Liver (tissue), 9 donors: Measurements from ENCODE around the gene ABTB2. TPM values are rescaled to one million over a fixed set of nuclear protein-coding genes. Genes with fewer than 3 reads are reported as not detected.

Experiments used
- DNase-seq: peaks from one replicate; pipeline ENCODE4 v3.0.0-alpha.2; 2017; ENCODE audit warnings: low spot score
- H3K27ac ChIP-seq, 2 donors: one replicate each; pipeline ENCODE4 v1.7.0; 2013; ENCODE audit warnings: inconsistent platforms in 2 of 2, low read length in 2 of 2, control low read depth in 1 of 2, low read depth in 1 of 2, mild to moderate bottlenecking in 1 of 2
- H3K27me3 ChIP-seq, 4 donors: one replicate each; pipeline versions ENCODE4 v1.6.1 to v1.7.0; 2013; ENCODE audit warnings: low read length in 3 of 4, inconsistent platforms in 1 of 4, mild to moderate bottlenecking in 1 of 4, moderate library complexity in 1 of 4; ENCODE audit not compliant: control insufficient read depth in 4 of 4, insufficient read depth in 4 of 4
- H3K36me3 ChIP-seq, 4 donors: one replicate each; pipeline versions ENCODE4 v1.6.1 to v1.7.0; 2013; ENCODE audit warnings: low read length in 3 of 4, mild to moderate bottlenecking in 3 of 4, low read depth in 1 of 4, moderate library complexity in 1 of 4; ENCODE audit not compliant: control insufficient read depth in 4 of 4, insufficient read depth in 3 of 4
- H3K4me1 ChIP-seq, 4 donors: one replicate each; pipeline versions ENCODE4 v1.6.1 to v1.7.0; 2013; ENCODE audit warnings: low read length in 3 of 4, mild to moderate bottlenecking in 3 of 4, moderate library complexity in 1 of 4; ENCODE audit not compliant: control insufficient read depth in 4 of 4, insufficient read depth in 4 of 4
- H3K4me3 ChIP-seq, 3 donors: one replicate each; pipeline versions ENCODE4 v1.6.1 to v1.7.0; 2013; ENCODE audit warnings: low read length in 3 of 3, control low read depth in 1 of 3, low read depth in 1 of 3, mild to moderate bottlenecking in 1 of 3
- H3K9ac ChIP-seq, 2 donors: one replicate each; pipeline ENCODE4 v1.7.0; 2013; ENCODE audit warnings: low read length in 2 of 2, mild to moderate bottlenecking in 2 of 2, moderate library complexity in 2 of 2, control low read depth in 1 of 2, low read depth in 1 of 2
- H3K9me3 ChIP-seq, 4 donors: one replicate each; pipeline versions ENCODE4 v1.6.1 to v1.7.0; 2013; ENCODE audit warnings: low read length in 3 of 4; ENCODE audit not compliant: control insufficient read depth in 4 of 4
- EGR1 ChIP-seq, 2 donors: IDR thresholded peaks; 2 replicates each; pipeline ENCODE4 v1.6.1; 2016 to 2018; ENCODE audit warnings: antibody characterized with exemption in 2 of 2, low read depth in 2 of 2
- FOXA1 ChIP-seq: IDR thresholded peaks from 2 replicates; pipeline ENCODE4 v1.6.1; 2016; ENCODE audit warnings: antibody characterized with exemption
- FOXA2 ChIP-seq: IDR thresholded peaks from 2 replicates; pipeline ENCODE4 v1.6.1; 2016; ENCODE audit warnings: antibody characterized with exemption
- GABPA ChIP-seq, 2 donors: IDR thresholded peaks in 1 of 2; conservative IDR thresholded peaks in 1 of 2; 2 replicates each; pipeline ENCODE4 v1.6.1; 2016; ENCODE audit warnings: antibody characterized with exemption in 2 of 2, mild to moderate bottlenecking in 1 of 2, moderate library complexity in 1 of 2
- HNF4A ChIP-seq, 2 donors: conservative IDR thresholded peaks; 2 replicates each; pipeline ENCODE4 v1.6.1; 2016; ENCODE audit warnings: antibody characterized with exemption in 2 of 2, mild to moderate bottlenecking in 2 of 2
- HNF4G ChIP-seq: IDR thresholded peaks from 2 replicates; pipeline ENCODE4 v1.6.1; 2016; ENCODE audit warnings: antibody characterized with exemption
- JUND ChIP-seq, 2 donors: IDR thresholded peaks; 2 replicates each; pipeline ENCODE4 v1.6.1; 2016; ENCODE audit warnings: antibody characterized with exemption in 2 of 2
- NR2F2 ChIP-seq: IDR thresholded peaks from 2 replicates; pipeline ENCODE4 v1.6.1; 2016; ENCODE audit warnings: antibody characterized with exemption
- RAD21 ChIP-seq, 2 donors: IDR thresholded peaks; 2 replicates each; pipeline ENCODE4 v1.6.1; 2016; ENCODE audit warnings: antibody characterized with exemption in 2 of 2, mild to moderate bottlenecking in 2 of 2
- RXRA ChIP-seq, 2 donors: IDR thresholded peaks; 2 replicates each; pipeline ENCODE4 v1.6.1; 2017 to 2018; ENCODE audit warnings: antibody characterized with exemption in 2 of 2, mild to moderate bottlenecking in 1 of 2
- SP1 ChIP-seq: IDR thresholded peaks from 2 replicates; pipeline ENCODE4 v1.6.1; 2018; ENCODE audit warnings: antibody characterized with exemption, mild to moderate bottlenecking
- TAF1 ChIP-seq: conservative IDR thresholded peaks from 2 replicates; pipeline ENCODE4 v1.6.1; 2016; ENCODE audit warnings: antibody characterized with exemption, mild to moderate bottlenecking
- YY1 ChIP-seq: IDR thresholded peaks from 2 replicates; pipeline ENCODE4 v1.6.1; 2016; ENCODE audit warnings: antibody characterized with exemption, mild to moderate bottlenecking
- WGBS: extraction: QIAGEN DNeasy Blood & Tissue Kit; methylation state at CpG from one replicate; pipeline ENCODE4 v1.1.7; 2013; 5-methylcytosine and 5-hydroxymethylcytosine counted together
- polyA plus RNA-seq, 2 donors: library from polyadenylated mRNA; stranded (reverse) in 1 of 2; unstranded in 1 of 2; fragments of 200-250 nt in 1 of 2; fragments of >200 nt in 1 of 2; fragmentation: Nextera tagmentation in 1 of 2; extraction: Ambion mirVana in 1 of 2; gene quantifications; one replicate each; pipeline versions ENCODE4 v1.2.1 to v1.2.3, GENCODE V29; 2013 to 2015
- total RNA-seq, 2 donors: library from RNA; depleted of rRNA; stranded (reverse); fragments of >200 nt; gene quantifications; one replicate each; pipeline ENCODE4 v1.2.3, GENCODE V29; 2014
- TF ChIP-seq, protein P1 (sequence below): IDR thresholded peaks from 2 replicates; pipeline ENCODE4 v1.6.1; 2016; ENCODE audit warnings: antibody characterized with exemption, mild to moderate bottlenecking
- TF ChIP-seq, protein P2 (sequence below): fragments of 150-350 bp; IDR thresholded peaks from 2 replicates; pipeline ENCODE4 v1.5.1; 2017; ENCODE audit warnings: improper control_type of control experiment, low read depth, low read length; ENCODE audit not compliant: missing input control
- TF ChIP-seq, protein P3 (sequence below): IDR thresholded peaks from 2 replicates; pipeline ENCODE4 v1.6.1; 2016; ENCODE audit warnings: antibody characterized with exemption
- TF ChIP-seq, protein P4 (sequence below): IDR thresholded peaks from 2 replicates; pipeline ENCODE4 v1.6.1; 2016; ENCODE audit warnings: antibody characterized with exemption
- TF ChIP-seq, protein P5 (sequence below): IDR thresholded peaks from 2 replicates; pipeline ENCODE4 v1.6.1; 2016; ENCODE audit warnings: antibody characterized with exemption
- donor health status: healthy.
- donor health status: healthy.
- donor health status: healthy.
- donor health status: healthy.
- donor health status: healthy.

The ABTB2 gene
- total and polyA plus RNA-seq, 4 donors, result 2.4 to 8.9 (median 6.1) TPM

DNA sequence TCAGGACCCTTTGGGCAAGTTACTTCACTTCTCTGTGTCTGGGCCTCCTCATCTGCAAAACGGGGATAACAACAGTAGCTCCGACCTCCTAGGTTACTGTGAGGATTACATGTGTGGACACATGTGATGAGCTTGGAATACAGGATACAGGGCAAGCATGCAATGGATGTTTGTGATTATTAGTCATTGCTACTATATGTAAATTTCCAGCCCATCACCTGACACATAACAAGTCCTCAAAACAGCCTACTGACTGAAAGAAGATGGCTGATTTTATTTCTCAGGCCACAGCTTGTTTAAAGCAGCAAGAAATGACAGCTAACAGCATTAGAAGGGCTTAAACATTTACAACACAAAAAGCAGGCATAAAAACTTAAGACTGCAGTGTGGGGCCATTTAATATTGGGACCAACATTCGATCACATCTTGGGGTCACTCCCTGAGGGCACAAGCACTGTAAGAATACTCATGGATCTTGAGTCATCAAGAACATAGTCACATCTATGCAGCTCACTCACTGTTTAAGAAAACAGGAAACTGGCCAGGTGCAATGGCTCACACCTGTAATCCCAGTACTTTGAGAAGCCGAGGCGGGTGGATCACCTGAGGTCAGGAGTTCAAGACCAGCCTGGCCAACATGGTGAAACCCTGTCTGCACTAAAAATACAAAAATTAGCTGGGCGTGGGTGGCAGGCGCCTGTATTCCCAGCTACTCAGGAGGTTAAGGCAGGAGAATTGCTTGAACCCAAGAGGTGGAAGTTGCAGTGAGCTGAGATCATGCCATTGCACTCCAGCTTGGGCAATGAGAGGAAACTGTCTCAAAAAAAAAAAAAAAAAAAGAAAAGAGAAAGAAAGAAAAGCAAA, 49.5 kb downstream of the ABTB2 start:
- no peak overlapping the region for H3K4me3 ChIP-seq
- DNase-seq, result no peak
- H3K9me3 ChIP-seq, result no peaks in the 10 kb centered on the region
- peaks cover 5 to 37% (median 25%) of the 10 kb centered on the region in 4 donors for H3K4me1 ChIP-seq
- TF ChIP-seq FOXA1 (no peak), SP1 (no peak), JUND (IDR thresholded peaks at IDR 0.05) (no peak), RXRA (IDR thresholded peaks at IDR 0.05) (no peak), NR2F2 (no peak), FOXA2 (no peak), GABPA (IDR thresholded peaks at IDR 0.05 in 1 of 2, conservative IDR thresholded peaks at IDR 0.05 in 1 of 2) (no peak)
- TF ChIP-seq, protein P1, sequence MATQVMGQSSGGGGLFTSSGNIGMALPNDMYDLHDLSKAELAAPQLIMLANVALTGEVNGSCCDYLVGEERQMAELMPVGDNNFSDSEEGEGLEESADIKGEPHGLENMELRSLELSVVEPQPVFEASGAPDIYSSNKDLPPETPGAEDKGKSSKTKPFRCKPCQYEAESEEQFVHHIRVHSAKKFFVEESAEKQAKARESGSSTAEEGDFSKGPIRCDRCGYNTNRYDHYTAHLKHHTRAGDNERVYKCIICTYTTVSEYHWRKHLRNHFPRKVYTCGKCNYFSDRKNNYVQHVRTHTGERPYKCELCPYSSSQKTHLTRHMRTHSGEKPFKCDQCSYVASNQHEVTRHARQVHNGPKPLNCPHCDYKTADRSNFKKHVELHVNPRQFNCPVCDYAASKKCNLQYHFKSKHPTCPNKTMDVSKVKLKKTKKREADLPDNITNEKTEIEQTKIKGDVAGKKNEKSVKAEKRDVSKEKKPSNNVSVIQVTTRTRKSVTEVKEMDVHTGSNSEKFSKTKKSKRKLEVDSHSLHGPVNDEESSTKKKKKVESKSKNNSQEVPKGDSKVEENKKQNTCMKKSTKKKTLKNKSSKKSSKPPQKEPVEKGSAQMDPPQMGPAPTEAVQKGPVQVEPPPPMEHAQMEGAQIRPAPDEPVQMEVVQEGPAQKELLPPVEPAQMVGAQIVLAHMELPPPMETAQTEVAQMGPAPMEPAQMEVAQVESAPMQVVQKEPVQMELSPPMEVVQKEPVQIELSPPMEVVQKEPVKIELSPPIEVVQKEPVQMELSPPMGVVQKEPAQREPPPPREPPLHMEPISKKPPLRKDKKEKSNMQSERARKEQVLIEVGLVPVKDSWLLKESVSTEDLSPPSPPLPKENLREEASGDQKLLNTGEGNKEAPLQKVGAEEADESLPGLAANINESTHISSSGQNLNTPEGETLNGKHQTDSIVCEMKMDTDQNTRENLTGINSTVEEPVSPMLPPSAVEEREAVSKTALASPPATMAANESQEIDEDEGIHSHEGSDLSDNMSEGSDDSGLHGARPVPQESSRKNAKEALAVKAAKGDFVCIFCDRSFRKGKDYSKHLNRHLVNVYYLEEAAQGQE, result no peak
- no peaks in the 10 kb centered on the region for H3K36me3 ChIP-seq
- peak overlapping the region; percentile 79 to 85 for H3K27ac ChIP-seq
- WGBS, result 68% methylated on average over 7 of the region's 7 CpGs
- no peak overlapping the region for H3K9ac ChIP-seq
- no peaks in the 10 kb centered on the region for H3K27me3 ChIP-seq

DNA sequence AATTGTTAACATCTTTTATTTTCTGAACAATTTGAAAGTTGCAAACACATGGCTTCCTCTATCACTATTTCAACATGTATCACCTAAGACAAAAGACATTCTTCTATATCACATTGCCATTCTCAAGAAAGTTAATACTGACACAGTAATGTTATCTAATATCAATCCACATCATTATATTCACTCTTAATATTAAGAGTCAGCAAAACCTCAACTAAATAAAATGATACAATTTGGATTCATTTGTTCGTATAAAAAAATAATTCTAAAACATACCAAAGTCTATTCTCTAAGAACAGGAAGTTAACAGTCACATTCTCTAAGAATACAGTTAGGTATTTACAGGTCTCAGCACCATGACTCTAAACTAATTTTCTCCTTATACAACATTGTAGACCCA, 52.0 kb downstream of the ABTB2 start:
- H3K4me1 ChIP-seq, result peaks cover 5 to 23% (median 20%) of the 10 kb centered on the region in 4 donors
- H3K27ac ChIP-seq, result no peak overlapping the region
- H3K27me3 ChIP-seq, result no peaks in the 10 kb centered on the region
- TF ChIP-seq NR2F2, result no peak
- no peak for TF ChIP-seq JUND (IDR thresholded peaks at IDR 0.05)
- TF ChIP-seq HNF4A (conservative IDR thresholded peaks at IDR 0.05), result no peak
- no peak for TF ChIP-seq RXRA (IDR thresholded peaks at IDR 0.05)
- no peak for TF ChIP-seq EGR1 (IDR thresholded peaks at IDR 0.05; ENCODE audit: low read depth in 2 of 2)
- TF ChIP-seq, protein P2, sequence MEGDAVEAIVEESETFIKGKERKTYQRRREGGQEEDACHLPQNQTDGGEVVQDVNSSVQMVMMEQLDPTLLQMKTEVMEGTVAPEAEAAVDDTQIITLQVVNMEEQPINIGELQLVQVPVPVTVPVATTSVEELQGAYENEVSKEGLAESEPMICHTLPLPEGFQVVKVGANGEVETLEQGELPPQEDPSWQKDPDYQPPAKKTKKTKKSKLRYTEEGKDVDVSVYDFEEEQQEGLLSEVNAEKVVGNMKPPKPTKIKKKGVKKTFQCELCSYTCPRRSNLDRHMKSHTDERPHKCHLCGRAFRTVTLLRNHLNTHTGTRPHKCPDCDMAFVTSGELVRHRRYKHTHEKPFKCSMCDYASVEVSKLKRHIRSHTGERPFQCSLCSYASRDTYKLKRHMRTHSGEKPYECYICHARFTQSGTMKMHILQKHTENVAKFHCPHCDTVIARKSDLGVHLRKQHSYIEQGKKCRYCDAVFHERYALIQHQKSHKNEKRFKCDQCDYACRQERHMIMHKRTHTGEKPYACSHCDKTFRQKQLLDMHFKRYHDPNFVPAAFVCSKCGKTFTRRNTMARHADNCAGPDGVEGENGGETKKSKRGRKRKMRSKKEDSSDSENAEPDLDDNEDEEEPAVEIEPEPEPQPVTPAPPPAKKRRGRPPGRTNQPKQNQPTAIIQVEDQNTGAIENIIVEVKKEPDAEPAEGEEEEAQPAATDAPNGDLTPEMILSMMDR, result no peak
- TF ChIP-seq RAD21 (IDR thresholded peaks at IDR 0.05), result no peak
- TF ChIP-seq YY1, result no peak
- no peak for TF ChIP-seq TAF1
- TF ChIP-seq, protein P3, sequence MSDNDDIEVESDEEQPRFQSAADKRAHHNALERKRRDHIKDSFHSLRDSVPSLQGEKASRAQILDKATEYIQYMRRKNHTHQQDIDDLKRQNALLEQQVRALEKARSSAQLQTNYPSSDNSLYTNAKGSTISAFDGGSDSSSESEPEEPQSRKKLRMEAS, result no peak
- no peak for TF ChIP-seq HNF4G
- no peak for TF ChIP-seq FOXA1
- TF ChIP-seq, protein P1, result no peak
- TF ChIP-seq, protein P4, sequence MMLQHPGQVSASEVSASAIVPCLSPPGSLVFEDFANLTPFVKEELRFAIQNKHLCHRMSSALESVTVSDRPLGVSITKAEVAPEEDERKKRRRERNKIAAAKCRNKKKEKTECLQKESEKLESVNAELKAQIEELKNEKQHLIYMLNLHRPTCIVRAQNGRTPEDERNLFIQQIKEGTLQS, result no peak
- TF ChIP-seq, protein P5, sequence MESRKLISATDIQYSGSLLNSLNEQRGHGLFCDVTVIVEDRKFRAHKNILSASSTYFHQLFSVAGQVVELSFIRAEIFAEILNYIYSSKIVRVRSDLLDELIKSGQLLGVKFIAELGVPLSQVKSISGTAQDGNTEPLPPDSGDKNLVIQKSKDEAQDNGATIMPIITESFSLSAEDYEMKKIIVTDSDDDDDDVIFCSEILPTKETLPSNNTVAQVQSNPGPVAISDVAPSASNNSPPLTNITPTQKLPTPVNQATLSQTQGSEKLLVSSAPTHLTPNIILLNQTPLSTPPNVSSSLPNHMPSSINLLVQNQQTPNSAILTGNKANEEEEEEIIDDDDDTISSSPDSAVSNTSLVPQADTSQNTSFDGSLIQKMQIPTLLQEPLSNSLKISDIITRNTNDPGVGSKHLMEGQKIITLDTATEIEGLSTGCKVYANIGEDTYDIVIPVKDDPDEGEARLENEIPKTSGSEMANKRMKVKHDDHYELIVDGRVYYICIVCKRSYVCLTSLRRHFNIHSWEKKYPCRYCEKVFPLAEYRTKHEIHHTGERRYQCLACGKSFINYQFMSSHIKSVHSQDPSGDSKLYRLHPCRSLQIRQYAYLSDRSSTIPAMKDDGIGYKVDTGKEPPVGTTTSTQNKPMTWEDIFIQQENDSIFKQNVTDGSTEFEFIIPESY, result no peak
- TF ChIP-seq FOXA2, result no peak
- WGBS, result 98% methylated on average over 1 of the region's 1 CpG
- H3K9me3 ChIP-seq, result no peaks in the 10 kb centered on the region
- DNase-seq, result no peak
- H3K36me3 ChIP-seq, result no peaks in the 10 kb centered on the region
- H3K9ac ChIP-seq, result no peak overlapping the region
- no peak overlapping the region for H3K4me3 ChIP-seq
